HepG2 (cell line): ENCODE results near the gene RBP5.

ENCODE experiments used
- ATF3 ChIP-seq: sonication (generic); formaldehyde crosslinking; IDR thresholded peaks from 2 replicates; pipeline ENCODE4 v1.4.0; 2020; ENCODE audit warnings: missing genetic modification reagents
- CENPBD1 ChIP-seq: sonication (generic); formaldehyde crosslinking; IDR thresholded peaks from 2 replicates; pipeline ENCODE4 v1.8.0; 2022; ENCODE audit warnings: missing genetic modification reagents, low read depth, mild to moderate bottlenecking, borderline replicate concordance
- CTCF ChIP-seq: sonication (generic); formaldehyde crosslinking; IDR thresholded peaks from 2 replicates; pipeline ENCODE4 v1.5.0; 2020; ENCODE audit warnings: mild to moderate bottlenecking, missing genetic modification reagents, moderate library complexity
- DPF2 ChIP-seq: sonication (generic); formaldehyde crosslinking; IDR thresholded peaks from 2 replicates; pipeline ENCODE4 v1.4.0; 2020; ENCODE audit warnings: mild to moderate bottlenecking, low read depth, missing genetic modification reagents, borderline replicate concordance
- EP300 ChIP-seq, 3 experiments: sonication (generic) in 1 of 3; formaldehyde crosslinking in 1 of 3; IDR thresholded peaks; 2 replicates each; pipeline versions ENCODE4 v1.5.1 to v1.6.1; 2011 to 2020; ENCODE audit warnings: low read depth in 2 of 3, low read length in 2 of 3, borderline replicate concordance in 1 of 3, improper control_type of control experiment in 1 of 3, mild to moderate bottlenecking in 1 of 3, missing genetic modification reagents in 1 of 3, moderate library complexity in 1 of 3
- FOXP4 ChIP-seq: sonication (generic); formaldehyde crosslinking; IDR thresholded peaks from 2 replicates; pipeline ENCODE4 v1.4.0; 2020; ENCODE audit warnings: missing genetic modification reagents
- POLR2AphosphoS2 ChIP-seq: IDR thresholded peaks from 2 replicates; pipeline ENCODE4 v1.6.1; 2011; ENCODE audit warnings: low read depth, low read length, improper control_type of control experiment
- UBTF ChIP-seq: sonication (generic); formaldehyde crosslinking; IDR thresholded peaks from 2 replicates; pipeline ENCODE4 v1.4.0; 2020; ENCODE audit warnings: mild to moderate bottlenecking, missing genetic modification reagents
- ZNF121 ChIP-seq: sonication (generic); formaldehyde crosslinking; IDR thresholded peaks from 2 replicates; pipeline ENCODE4 v1.5.0; 2020; ENCODE audit warnings: mild to moderate bottlenecking, missing genetic modification reagents

GRCh38 chr12:7116916-7117315 lies 11.8 kb downstream of the RBP5 start:
- TF ChIP-seq CTCF (CRISPR knock-in tag) (no peak), FOXP4 (CRISPR knock-in tag) (no peak), UBTF (CRISPR knock-in tag) (no peak), DPF2 (no peak), ZNF121 (CRISPR knock-in tag) (no peak), EP300 (IDR thresholded peaks at IDR 0.05; ENCODE audit: low read depth in 2 of 2, low read length in 2 of 2) (no peak), EP300 (CRISPR knock-in tag; IDR thresholded peaks at IDR 0.05; ENCODE audit: borderline replicate concordance) (no peak), ATF3 (CRISPR knock-in tag) (no peak), CENPBD1 (CRISPR knock-in tag) (no peak), POLR2AphosphoS2 (no peak)
